CD4-positive, alpha-beta T cell (primary cell): Measurements from ENCODE around the gene HPF1. TPM values are rescaled to one million over a fixed set of nuclear protein-coding genes. Genes with fewer than 3 reads are reported as not detected.

ENCODE experiments used
- ATAC-seq: fragments of 200-7000 bp; cut with Tn5 transposase; one replicate; pipeline ENCODE4 v1.10.0; 2022; ENCODE audit warnings: mild to moderate bottlenecking; ENCODE audit not compliant: poor library complexity
- CTCF ChIA-PET: fragments of 350-600 bp; sonication (Branson Sonifier 250); formaldehyde crosslinking; loops from one replicate; lab custom pipeline; 2021; ENCODE audit warnings: antibody characterized with exemption, inconsistent platforms; lab: Charles Lee
- POLR2A ChIA-PET: fragments of 350-600 bp; sonication (Branson Sonifier 250); formaldehyde crosslinking; loops from one replicate; lab custom pipeline; 2021; ENCODE audit warnings: antibody characterized with exemption, inconsistent platforms; lab: Charles Lee
- DNase-seq, 14 experiments: peaks; one replicate each; pipeline ENCODE4 v3.0.0-alpha.2; 2013 to 2020; ENCODE audit warnings: mixed read lengths in 2 of 14
- H3K27ac ChIP-seq, 2 donors: one replicate each; pipeline versions ENCODE4 v1.5.1 to v1.7.0; 2013; ENCODE audit warnings: low read length in 2 of 2, low read depth in 1 of 2, mild to moderate bottlenecking in 1 of 2
- H3K27me3 ChIP-seq, 2 experiments: 1 replicate in 1 of 2; 2 replicates in 1 of 2; pipeline versions ENCODE4 v1.6.1 to v1.7.0; 2013; ENCODE audit warnings: low read length in 2 of 2, control low read depth in 1 of 2, mild to moderate bottlenecking in 1 of 2, moderate library complexity in 1 of 2; ENCODE audit not compliant: insufficient read depth in 2 of 2, control insufficient read depth in 1 of 2
- H3K36me3 ChIP-seq: one replicate; pipeline ENCODE4 v1.6.1; 2013; ENCODE audit warnings: low read length, control low read depth; ENCODE audit not compliant: insufficient read depth
- H3K4me1 ChIP-seq: one replicate; pipeline ENCODE4 v1.6.1; 2013; ENCODE audit warnings: low read length, control low read depth; ENCODE audit not compliant: insufficient read depth
- H3K4me3 ChIP-seq: one replicate; pipeline ENCODE4 v1.5.1; 2013; ENCODE audit warnings: mild to moderate bottlenecking, low read length, moderate library complexity
- H3K9me3 ChIP-seq, 2 experiments: 1 replicate in 1 of 2; 2 replicates in 1 of 2; pipeline versions ENCODE4 v1.6.1 to v1.7.0; 2013; ENCODE audit warnings: low read length in 2 of 2, mild to moderate bottlenecking in 2 of 2, control low read depth in 1 of 2, moderate library complexity in 1 of 2; ENCODE audit not compliant: control insufficient read depth in 1 of 2, insufficient read depth in 1 of 2
- H3K27ac Mint-ChIP-seq: one replicate; pipeline ENCODE4 v1.8.0; 2020; ENCODE audit warnings: mixed read lengths
- H3K27me3 Mint-ChIP-seq: one replicate; pipeline ENCODE4 v1.8.0; 2021; ENCODE audit warnings: mixed read lengths
- H3K36me3 Mint-ChIP-seq: one replicate; pipeline ENCODE4 v1.8.0; 2021; ENCODE audit warnings: low read depth, mixed read lengths
- H3K4me1 Mint-ChIP-seq: one replicate; pipeline ENCODE4 v1.8.0; 2021; ENCODE audit warnings: low read depth, mixed read lengths
- H3K4me3 Mint-ChIP-seq: one replicate; pipeline ENCODE4 v1.8.0; 2020; ENCODE audit warnings: mild to moderate bottlenecking, mixed read lengths
- H3K9me3 Mint-ChIP-seq: one replicate; pipeline ENCODE4 v1.8.0; 2020; ENCODE audit warnings: mixed read lengths
- intact Hi-C, 2 experiments: fragments of 100-400 bp; cut with DNase I in 1 of 2; cut with micrococcal nuclease in 1 of 2; formaldehyde crosslinking; loops; one replicate each; pipeline versions ENCODE4 v1.15.1 to v1.9.0; 2023 to 2025; cut with DNase I, micrococcal nuclease
- total RNA-seq, 174 experiments: library from RNA in 2 of 174; stranded (reverse) in 2 of 174; gene quantifications; one replicate each; pipeline ENCODE4 v1.2.3 and lab custom pipeline; 2021 to 2026
- TF ChIP-seq, protein P1 (sequence below): fragments of 200-600 bp; IDR thresholded peaks from one replicate; pipeline ENCODE4 v1.8.0; 2022; ENCODE audit warnings: antibody characterized with exemption, mild to moderate bottlenecking

Gene HPF1
- total RNA-seq, 2 experiments from 2014 or later = 4.4 to 4.8 TPM

DNA sequence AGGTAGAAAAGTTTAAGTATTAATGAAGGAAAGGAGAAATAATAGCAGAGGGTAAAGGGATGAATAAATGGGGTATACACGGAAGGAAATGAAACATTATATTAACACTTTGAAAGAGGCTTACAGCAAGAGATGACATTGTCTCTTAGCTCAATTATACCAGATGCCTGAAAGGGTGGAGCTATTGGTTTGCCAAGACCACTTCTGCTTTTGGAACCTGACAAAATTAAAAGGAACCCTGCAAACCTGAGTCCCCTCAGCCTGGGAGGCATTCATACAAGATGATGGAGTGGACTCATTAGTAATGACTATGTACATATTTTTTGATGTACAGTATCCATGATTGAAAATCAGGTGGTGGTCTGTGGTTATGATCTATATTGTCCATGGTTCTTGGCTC is 45.1 kb upstream of the HPF1 start:
- peaks cover 12% of the 10 kb centered on the region for H3K27me3 Mint-ChIP-seq
- H3K27ac Mint-ChIP-seq = no peak overlapping the region
- DNase-seq (no peak), ATAC-seq (no peak)
- H3K9me3 Mint-ChIP-seq = no peaks in the 10 kb centered on the region
- POLR2A ChIA-PET = no interaction called here
- H3K4me1 Mint-ChIP-seq = no peaks in the 10 kb centered on the region
- H3K27me3 ChIP-seq = no peaks in the 10 kb centered on the region
- H3K27ac ChIP-seq = no peak overlapping the region
- no peaks in the 10 kb centered on the region for H3K4me1 ChIP-seq
- no peak overlapping the region for H3K4me3 Mint-ChIP-seq
- intact Hi-C loops = no loop called here
- no peak overlapping the region for H3K4me3 ChIP-seq
- H3K36me3 Mint-ChIP-seq = no peaks in the 10 kb centered on the region
- H3K9me3 ChIP-seq = no peaks in the 10 kb centered on the region
- no peaks in the 10 kb centered on the region for H3K36me3 ChIP-seq
- TF ChIP-seq, protein P1, sequence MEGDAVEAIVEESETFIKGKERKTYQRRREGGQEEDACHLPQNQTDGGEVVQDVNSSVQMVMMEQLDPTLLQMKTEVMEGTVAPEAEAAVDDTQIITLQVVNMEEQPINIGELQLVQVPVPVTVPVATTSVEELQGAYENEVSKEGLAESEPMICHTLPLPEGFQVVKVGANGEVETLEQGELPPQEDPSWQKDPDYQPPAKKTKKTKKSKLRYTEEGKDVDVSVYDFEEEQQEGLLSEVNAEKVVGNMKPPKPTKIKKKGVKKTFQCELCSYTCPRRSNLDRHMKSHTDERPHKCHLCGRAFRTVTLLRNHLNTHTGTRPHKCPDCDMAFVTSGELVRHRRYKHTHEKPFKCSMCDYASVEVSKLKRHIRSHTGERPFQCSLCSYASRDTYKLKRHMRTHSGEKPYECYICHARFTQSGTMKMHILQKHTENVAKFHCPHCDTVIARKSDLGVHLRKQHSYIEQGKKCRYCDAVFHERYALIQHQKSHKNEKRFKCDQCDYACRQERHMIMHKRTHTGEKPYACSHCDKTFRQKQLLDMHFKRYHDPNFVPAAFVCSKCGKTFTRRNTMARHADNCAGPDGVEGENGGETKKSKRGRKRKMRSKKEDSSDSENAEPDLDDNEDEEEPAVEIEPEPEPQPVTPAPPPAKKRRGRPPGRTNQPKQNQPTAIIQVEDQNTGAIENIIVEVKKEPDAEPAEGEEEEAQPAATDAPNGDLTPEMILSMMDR = no peak
- CTCF ChIA-PET = no interaction called here

DNA sequence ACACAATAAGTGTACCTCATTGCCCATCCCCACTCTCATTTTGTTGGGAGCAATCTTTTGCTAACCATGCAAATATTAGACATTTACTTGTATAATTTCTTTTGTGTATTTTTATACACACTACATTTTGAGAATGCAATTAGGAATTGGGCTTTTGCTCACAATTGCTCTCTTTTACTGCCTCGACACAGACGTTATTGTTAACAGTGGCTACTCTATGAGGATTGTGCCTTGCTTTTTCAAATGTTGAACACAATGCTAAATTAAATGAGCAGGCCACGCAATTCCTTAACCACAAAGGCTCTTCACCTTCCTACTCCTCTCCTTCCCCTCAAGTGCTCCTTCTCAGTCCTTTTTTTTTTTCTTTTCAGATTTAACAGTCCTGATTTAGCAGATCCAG is 42.8 kb upstream of the HPF1 start:
- Mint-ChIP-seq H3K36me3 (no peaks in the 10 kb centered on the region), H3K27me3 (peaks cover 21% of the 10 kb centered on the region), H3K4me1 (no peaks in the 10 kb centered on the region), H3K27ac (no peak overlapping the region), H3K9me3 (no peaks in the 10 kb centered on the region), H3K4me3 (no peak overlapping the region)
- POLR2A ChIA-PET = no interaction called here
- intact Hi-C loops = no loop called here
- DNase-seq = no peak
- CTCF ChIA-PET = interaction anchor here (1.9 kb wide), 1 partner anchor 10 kb away, joined by 6 read pairs; no protein-coding TSS in a partner anchor
- H3K27me3 ChIP-seq = no peaks in the 10 kb centered on the region
- no peak overlapping the region for H3K4me3 ChIP-seq
- no peak overlapping the region for H3K27ac ChIP-seq
- no peaks in the 10 kb centered on the region for H3K4me1 ChIP-seq
- H3K9me3 ChIP-seq = no peaks in the 10 kb centered on the region
- TF ChIP-seq, protein P1 = no peak
- ATAC-seq = no peak
- no peaks in the 10 kb centered on the region for H3K36me3 ChIP-seq

DNA sequence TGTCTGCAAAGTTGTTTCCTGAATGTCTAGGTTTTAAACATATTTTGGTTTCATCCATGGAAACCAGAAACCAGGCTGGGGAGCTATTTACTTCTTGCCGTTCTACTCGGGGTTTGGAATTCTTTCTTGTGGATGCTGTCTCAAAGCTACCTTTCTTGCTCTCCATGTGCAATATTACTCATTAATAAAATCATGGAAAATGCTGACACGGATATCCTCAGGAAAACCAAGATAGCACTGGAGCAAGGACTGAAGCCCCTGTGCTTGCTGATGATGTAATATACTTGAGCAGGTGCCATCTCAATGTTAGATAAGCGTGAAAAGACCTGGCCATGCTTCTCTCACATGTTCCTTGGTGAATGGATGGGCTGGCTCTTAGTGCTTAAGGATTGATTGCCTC is 41.5 kb upstream of the HPF1 start:
- no peak overlapping the region for H3K4me3 Mint-ChIP-seq
- no peaks in the 10 kb centered on the region for H3K4me1 ChIP-seq
- no peaks in the 10 kb centered on the region for H3K9me3 ChIP-seq
- no peaks in the 10 kb centered on the region for H3K27me3 ChIP-seq
- ChIA-PET CTCF (interaction anchor here (1.9 kb wide), 1 partner anchor 11 kb away, joined by 6 read pairs; no protein-coding TSS in a partner anchor), POLR2A (no interaction called here)
- no peak overlapping the region for H3K27ac ChIP-seq
- H3K27me3 Mint-ChIP-seq = peaks cover 21% of the 10 kb centered on the region
- ATAC-seq = no peak
- intact Hi-C loops = no loop called here
- H3K36me3 ChIP-seq = no peaks in the 10 kb centered on the region
- no peaks in the 10 kb centered on the region for H3K9me3 Mint-ChIP-seq
- no peak for DNase-seq
- TF ChIP-seq, protein P1 = no peak
- no peaks in the 10 kb centered on the region for H3K4me1 Mint-ChIP-seq
- H3K36me3 Mint-ChIP-seq = no peaks in the 10 kb centered on the region
- H3K27ac Mint-ChIP-seq = no peak overlapping the region
- no peak overlapping the region for H3K4me3 ChIP-seq
